ENCODE results near the gene TRAT1. TPM values are rescaled to one million over a fixed set of nuclear protein-coding genes. Genes with fewer than 3 reads are reported as not detected.

Gene TRAT1, protein sequence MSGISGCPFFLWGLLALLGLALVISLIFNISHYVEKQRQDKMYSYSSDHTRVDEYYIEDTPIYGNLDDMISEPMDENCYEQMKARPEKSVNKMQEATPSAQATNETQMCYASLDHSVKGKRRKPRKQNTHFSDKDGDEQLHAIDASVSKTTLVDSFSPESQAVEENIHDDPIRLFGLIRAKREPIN
- total RNA-seq, result under 1 TPM in 2 of 4 donors, not detected in 2; 0.17 to 0.26 TPM

DNA sequence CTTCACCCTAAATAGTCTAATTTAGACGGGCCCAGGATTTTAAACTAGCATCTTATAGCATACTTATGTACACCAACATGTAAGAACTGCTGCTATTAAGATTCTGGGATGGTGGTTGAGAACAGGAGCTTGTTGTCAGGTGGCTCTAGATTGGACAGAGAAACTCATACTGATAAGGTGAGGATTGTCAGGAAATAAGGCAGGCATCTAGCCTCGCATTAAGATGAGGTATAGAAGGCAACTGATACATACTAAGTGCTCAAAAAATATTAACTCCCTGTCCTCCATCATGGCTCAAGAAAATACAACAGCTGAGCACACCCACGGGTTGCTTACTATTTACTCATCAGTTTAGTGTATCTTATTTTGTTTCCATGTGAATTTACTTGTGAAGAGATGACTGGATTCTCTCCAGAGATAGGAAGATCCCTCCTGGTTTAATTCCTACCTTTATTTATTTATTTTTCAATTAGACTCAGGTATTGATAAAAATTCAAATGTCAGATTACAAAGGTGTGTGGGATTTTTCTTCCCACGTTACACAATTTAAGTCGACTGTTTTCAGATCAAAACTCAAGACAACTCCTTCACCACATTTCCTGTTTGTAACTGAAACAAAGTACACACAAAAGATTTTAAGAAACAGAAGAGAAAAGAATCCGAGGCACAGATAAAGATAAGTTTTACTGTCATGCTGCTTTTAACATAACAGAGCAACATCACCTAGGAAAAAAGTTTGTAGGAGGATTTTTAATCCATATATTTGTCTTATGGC is at the start of gene TRAT1:
TRAT1 (plus strand) TSS at position 664 of the 775 bp plus-strand sequence. CDS start 142 bp downstream, outside the sequence.
- 63% methylated on average over 6 of the region's 6 CpGs for WGBS
- intact Hi-C loops (cut with DNase I), result no loop called here
- Histone ChIP-seq H3K27me3 (no peaks in the 10 kb centered on the region), H3K9me3 (no peaks in the 10 kb centered on the region), H3K27ac (replicated peaks in 1 of 4) (no peak within 1 kb of the TSS), H3K4me1 (no peaks in the 10 kb centered on the region), H3K36me3 (no peaks in the 10 kb centered on the region), H3K4me3 (no peak within 1 kb of the TSS)
- TF ChIP-seq EP300 (IDR thresholded peaks at IDR 0.05), result no peak
- TF ChIP-seq POLR2AphosphoS5 (IDR thresholded peaks at IDR 0.05), result no peak
- TF ChIP-seq, protein P1, sequence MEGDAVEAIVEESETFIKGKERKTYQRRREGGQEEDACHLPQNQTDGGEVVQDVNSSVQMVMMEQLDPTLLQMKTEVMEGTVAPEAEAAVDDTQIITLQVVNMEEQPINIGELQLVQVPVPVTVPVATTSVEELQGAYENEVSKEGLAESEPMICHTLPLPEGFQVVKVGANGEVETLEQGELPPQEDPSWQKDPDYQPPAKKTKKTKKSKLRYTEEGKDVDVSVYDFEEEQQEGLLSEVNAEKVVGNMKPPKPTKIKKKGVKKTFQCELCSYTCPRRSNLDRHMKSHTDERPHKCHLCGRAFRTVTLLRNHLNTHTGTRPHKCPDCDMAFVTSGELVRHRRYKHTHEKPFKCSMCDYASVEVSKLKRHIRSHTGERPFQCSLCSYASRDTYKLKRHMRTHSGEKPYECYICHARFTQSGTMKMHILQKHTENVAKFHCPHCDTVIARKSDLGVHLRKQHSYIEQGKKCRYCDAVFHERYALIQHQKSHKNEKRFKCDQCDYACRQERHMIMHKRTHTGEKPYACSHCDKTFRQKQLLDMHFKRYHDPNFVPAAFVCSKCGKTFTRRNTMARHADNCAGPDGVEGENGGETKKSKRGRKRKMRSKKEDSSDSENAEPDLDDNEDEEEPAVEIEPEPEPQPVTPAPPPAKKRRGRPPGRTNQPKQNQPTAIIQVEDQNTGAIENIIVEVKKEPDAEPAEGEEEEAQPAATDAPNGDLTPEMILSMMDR (IDR thresholded peaks at IDR 0.05), result no peak
- DNase-seq (ENCODE audit: extremely low spot score), result no peak

DNA sequence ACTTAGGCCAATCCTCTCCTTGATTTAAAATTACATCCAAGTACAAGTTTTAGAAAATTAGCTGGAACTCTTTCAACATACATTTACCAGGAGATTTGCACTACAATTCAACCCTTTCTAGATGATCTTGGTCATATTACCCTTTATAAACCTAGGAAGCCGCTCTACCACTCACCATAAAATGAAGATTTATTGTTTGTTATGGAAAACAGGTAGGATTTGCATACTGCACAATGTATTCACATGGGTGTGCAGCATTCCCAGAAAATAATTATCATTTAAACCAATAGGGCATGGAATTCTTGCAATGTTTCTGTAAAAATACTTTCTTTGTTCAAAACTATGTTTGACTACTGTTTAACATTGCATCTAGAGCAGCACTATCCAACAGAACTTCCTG is 46.9 kb upstream of the TRAT1 start:
- TF ChIP-seq EP300 (IDR thresholded peaks at IDR 0.05), result no peak
- TF ChIP-seq POLR2A (IDR thresholded peaks at IDR 0.05; ENCODE audit: low read depth), result no peak
- TF ChIP-seq, protein P1 (IDR thresholded peaks at IDR 0.05), result no peak
- no peak for TF ChIP-seq POLR2AphosphoS5 (IDR thresholded peaks at IDR 0.05)
- intact Hi-C loops (cut with DNase I), result no loop called here
- DNase-seq (ENCODE audit: extremely low spot score), result no peak
- Histone ChIP-seq H3K9me3 (no peaks in the 10 kb centered on the region), H3K27ac (replicated peaks in 1 of 4) (no peak overlapping the region), H3K27me3 (no peaks in the 10 kb centered on the region), H3K36me3 (no peaks in the 10 kb centered on the region), H3K4me1 (no peaks in the 10 kb centered on the region), H3K4me3 (no peak overlapping the region)
- WGBS, result 67% methylated on average over 1 of the region's 1 CpG

DNA sequence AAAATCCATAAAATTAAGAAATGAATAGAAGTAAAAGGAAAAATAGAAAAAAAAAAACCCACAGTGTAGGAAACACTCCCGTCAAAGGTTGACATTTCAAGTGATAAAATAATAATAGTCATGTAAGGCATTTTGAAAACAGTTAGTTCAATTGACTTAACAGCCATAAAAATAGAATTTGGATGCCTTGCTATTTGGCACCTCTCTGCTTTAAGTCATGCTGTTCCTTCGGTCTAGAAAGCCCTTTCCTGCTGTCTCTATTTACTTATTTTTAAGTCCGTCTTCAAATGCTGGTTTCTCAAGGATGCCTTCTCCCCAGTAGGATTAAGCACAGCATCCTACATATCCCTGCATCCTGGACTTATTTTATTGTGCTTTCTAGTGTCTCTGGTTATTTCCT is 43.1 kb upstream of the TRAT1 start:
- Histone ChIP-seq H3K27ac (replicated peaks in 1 of 4) (no peak overlapping the region), H3K36me3 (no peaks in the 10 kb centered on the region), H3K4me3 (no peak overlapping the region), H3K9me3 (no peaks in the 10 kb centered on the region), H3K27me3 (no peaks in the 10 kb centered on the region), H3K4me1 (no peaks in the 10 kb centered on the region)
- WGBS, result 81% methylated on average over 3 of the region's 3 CpGs
- DNase-seq (ENCODE audit: extremely low spot score), result no peak
- intact Hi-C loops (cut with DNase I), result no loop called here
- TF ChIP-seq, protein P1 (IDR thresholded peaks at IDR 0.05), result no peak
- no peak for TF ChIP-seq EP300 (IDR thresholded peaks at IDR 0.05)
- TF ChIP-seq POLR2AphosphoS5 (IDR thresholded peaks at IDR 0.05), result no peak
- no peak for TF ChIP-seq POLR2A (IDR thresholded peaks at IDR 0.05; ENCODE audit: low read depth)

DNA sequence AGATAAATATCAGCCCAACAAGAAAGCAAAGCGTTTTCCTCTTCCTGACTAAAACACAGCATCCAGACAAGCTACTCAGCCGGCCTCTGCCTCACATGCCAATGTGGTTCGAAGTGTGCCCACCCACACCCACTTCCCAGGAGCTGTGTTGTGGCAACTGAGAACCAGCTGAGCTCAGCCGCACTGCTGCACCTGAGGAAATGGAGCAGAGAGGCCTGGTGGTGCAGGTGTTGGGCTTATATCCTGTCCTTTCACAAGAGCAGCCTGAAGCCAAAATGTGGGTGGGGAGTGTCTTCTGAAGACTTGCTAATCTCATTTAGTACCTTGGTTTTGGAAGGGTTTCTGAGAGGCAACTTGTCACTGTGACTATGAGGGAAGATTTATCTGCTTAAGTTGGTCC is 42.4 kb upstream of the TRAT1 start:
- no peak overlapping the region for H3K4me3 ChIP-seq
- H3K9me3 ChIP-seq, result no peaks in the 10 kb centered on the region
- DNase-seq (ENCODE audit: extremely low spot score), result no peak
- TF ChIP-seq EP300 (IDR thresholded peaks at IDR 0.05), result no peak
- no peak for TF ChIP-seq POLR2A (IDR thresholded peaks at IDR 0.05; ENCODE audit: low read depth)
- TF ChIP-seq POLR2AphosphoS5 (IDR thresholded peaks at IDR 0.05), result no peak
- TF ChIP-seq, protein P1 (IDR thresholded peaks at IDR 0.05), result no peak
- no peaks in the 10 kb centered on the region for H3K36me3 ChIP-seq
- H3K27me3 ChIP-seq, result no peaks in the 10 kb centered on the region
- no peak overlapping the region for H3K27ac ChIP-seq (replicated peaks in 1 of 4)
- intact Hi-C loops (cut with DNase I), result no loop called here
- WGBS, result 90% methylated on average over 4 of the region's 4 CpGs
- no peaks in the 10 kb centered on the region for H3K4me1 ChIP-seq

Measured in esophagus muscularis mucosa (tissue), 4 donors.